GM08714 (cell line): ENCODE results near the gene LMX1B.
"Not testable (repeated sequence)": the region's sequence is repeated elsewhere in the genome, so short reads cannot be mapped to it uniquely, and the experiment has no call there.

ENCODE experiments used
- H3K4me3 ChIP-seq: fragments of 200-500 bp; sonication (Bioruptor generic); 2 replicates; pipeline ENCODE4 v1.5.1; 2014; ENCODE audit warnings: mild to moderate bottlenecking, low read length, inconsistent platforms
- ZNF274 ChIP-seq: IDR thresholded peaks from 2 replicates; pipeline ENCODE4 v1.6.1; 2012; ENCODE audit warnings: mild to moderate bottlenecking, low read depth, low read length

The LMX1B gene

GRCh38 chr9:126642839-126643238, 29.1 kb downstream of the LMX1B start:
- no peak for TF ChIP-seq ZNF274
- H3K4me3 ChIP-seq: no peak overlapping the region

DNA sequence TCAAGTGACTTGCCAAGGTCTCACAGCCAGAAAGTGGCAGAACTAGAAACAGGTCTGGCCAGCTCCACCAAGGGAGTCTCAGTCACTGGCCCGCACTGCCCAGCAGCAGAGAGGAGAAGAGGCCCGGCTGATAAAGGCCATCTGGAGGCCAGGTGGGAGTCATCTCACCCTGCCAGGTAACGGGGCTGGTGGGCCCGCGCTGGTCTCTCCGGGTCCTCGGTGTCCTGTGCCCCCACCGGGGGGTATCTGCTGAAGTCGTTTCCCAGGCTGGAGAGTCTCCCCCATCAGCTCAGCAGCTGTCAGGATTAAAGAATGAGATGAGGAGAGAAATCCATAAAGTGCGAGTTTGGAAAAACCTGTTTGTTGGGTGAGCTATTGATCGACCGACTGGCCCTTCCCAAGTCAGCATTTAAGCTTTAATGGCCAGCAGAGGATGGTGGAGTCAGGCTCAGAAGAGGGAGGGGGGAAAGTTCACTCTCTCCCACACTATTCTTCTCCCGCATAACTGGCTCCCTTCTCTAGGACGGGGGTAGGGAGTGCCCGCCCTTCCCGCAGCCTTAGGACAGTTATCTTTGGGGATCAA, 30.3 kb downstream of the LMX1B start:
- TF ChIP-seq ZNF274: no peak
- H3K4me3 ChIP-seq: no peak overlapping the region

GRCh38 chr9:126646162-126646561, 32.4 kb downstream of the LMX1B start:
- no peak for TF ChIP-seq ZNF274
- no peak overlapping the region for H3K4me3 ChIP-seq

DNA sequence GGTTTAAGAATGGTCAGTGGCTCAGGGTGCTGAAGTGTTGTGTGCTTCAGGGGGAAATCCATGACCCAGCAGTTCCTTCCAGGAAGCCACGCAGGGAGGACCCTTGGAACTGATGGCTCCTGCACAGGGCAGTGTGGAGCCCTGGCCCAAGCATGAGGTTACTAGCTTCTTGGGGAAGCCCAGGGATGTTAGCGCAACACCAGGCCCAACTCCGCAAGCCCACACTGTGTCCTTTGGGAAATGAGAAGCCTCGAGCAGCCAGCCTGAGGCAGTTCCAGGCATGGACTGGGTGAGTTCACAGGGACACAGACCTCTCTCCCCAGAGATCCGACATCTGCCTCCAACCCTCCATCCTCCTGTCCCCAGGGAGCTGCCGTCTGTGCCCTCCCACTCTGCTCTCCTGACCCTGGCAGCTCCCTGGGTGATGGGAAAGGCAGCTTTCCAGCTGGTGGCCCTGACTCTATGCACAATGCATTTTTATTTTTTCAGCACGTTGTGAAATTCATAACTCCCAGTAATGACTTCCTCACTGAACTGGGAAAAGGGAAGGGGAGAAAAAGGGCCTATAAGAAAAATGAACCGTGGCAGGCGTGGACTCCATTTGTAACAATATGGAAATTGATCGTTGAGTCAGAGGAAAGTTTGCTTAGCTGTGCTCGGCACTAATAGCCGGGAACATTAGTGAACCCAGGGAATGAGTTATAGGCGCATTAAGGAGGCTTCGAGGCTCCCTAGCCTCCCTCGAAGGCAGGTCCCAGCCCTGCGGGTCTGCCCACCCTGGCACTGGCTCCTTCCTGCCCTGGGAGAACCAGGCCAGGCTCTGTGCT, 34.1 kb downstream of the LMX1B start:
- TF ChIP-seq ZNF274: no peak
- H3K4me3 ChIP-seq: no peak overlapping the region

DNA sequence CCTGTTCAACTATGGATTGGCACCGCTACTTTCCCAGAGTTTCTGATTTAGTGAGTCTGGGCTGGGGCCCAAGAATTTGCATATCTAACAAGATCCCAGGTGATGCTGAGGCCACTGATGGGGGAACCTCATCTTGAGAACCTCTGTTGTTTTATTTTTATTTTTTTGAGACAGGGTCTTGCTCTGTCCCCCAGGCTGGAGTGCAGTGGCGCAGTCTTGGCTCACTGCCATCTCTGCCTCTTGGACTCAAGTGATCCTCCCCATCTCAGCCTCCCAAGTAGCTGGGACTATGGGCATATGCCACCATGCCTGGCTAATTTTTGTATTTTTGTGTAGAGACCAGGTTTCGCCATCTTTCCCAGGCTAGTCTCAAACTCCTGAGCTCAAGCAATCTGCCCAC, 35.7 kb downstream of the LMX1B start:
- TF ChIP-seq ZNF274: no peak
- no peak overlapping the region for H3K4me3 ChIP-seq

DNA sequence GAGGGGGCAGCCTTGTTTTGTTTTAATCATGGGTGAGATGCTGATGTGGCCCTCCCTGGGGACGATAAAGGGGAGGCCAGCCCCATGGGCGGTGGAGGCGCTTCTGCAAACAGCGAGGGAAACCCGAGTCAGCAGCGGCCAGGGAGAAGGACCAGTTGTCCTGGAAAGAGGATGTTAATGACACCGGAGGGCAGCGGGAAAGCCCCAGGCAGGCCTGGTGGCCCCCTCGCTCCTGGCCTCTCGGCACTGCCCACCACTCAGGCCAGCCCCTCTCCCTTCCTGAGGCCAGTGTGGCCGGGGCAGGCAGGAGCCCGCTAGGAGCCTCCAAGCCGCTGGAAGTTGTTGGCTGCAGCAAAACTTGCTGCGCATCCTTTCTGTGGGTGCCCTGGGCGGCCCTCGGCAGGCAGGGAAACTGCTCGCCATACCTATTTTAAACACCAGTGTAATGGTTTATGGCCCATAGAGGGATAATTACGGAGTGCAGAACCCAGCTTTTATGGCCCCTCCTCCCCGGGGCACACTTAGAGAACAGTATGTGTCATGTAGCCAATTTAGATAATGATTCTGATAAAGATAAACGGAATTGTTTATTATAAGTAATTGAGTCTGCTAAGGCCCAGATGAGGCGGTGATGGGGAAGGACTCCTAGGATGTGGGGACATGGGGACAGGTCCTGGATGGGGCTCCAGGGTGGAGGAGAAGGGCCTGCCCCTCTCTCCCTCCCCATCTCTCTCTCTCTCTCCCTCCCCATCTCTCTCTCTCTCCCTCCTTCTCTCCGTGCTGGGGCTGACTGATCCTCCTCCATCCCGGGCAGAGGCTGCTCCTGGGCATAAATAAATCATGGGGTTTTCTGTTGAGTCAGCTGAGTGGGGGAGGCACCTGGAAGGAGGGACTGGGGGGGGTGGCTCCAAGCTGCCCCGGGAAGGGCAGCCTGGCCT, 36.9 kb downstream of the LMX1B start:
- no peak overlapping the region for H3K4me3 ChIP-seq
- no peak for TF ChIP-seq ZNF274

GRCh38 chr9:126652140-126652582, 38.4 kb downstream of the LMX1B start:
- TF ChIP-seq ZNF274: no peak
- no peak overlapping the region for H3K4me3 ChIP-seq

DNA sequence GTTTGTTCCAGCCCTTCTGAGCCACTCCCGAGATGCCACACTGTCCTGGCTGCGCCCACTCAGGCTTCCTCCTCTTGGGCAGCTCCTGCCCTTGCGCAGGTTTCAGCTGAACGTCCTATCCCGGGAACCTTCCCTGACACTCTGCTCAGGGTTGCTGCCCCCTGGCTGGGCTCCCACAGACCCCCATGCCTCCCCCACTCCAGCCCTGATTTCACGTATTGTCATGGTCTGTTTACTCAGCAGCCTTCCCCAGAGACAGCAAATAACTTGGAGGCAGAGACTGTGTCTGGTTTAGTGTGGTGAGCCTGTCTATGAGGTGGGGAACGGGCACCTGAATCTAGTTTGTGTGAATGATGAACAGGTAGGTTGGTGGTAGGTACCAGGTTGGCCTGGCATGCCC, 40.4 kb downstream of the LMX1B start:
- TF ChIP-seq ZNF274: no peak
- no peak overlapping the region for H3K4me3 ChIP-seq

DNA sequence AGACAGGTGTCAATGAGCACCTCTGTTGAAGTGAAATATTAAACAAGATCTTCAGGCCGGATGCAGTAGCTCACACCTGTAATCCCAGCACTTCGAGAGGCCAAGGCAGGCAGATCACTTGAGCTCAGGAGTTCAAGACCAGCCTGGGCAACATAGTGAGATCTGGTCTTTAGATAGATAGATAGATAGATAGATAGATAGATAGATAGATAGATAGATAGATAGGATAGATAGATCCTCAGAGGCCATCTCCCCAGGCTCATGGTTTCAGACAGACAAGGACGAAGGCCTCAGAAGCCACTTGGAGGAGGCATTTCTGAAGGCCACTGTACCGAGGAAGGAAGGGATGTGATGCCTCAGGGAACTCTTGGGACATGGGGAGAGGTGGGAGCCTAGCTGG, 42.5 kb downstream of the LMX1B start:
- H3K4me3 ChIP-seq: not testable (repeated sequence)

DNA sequence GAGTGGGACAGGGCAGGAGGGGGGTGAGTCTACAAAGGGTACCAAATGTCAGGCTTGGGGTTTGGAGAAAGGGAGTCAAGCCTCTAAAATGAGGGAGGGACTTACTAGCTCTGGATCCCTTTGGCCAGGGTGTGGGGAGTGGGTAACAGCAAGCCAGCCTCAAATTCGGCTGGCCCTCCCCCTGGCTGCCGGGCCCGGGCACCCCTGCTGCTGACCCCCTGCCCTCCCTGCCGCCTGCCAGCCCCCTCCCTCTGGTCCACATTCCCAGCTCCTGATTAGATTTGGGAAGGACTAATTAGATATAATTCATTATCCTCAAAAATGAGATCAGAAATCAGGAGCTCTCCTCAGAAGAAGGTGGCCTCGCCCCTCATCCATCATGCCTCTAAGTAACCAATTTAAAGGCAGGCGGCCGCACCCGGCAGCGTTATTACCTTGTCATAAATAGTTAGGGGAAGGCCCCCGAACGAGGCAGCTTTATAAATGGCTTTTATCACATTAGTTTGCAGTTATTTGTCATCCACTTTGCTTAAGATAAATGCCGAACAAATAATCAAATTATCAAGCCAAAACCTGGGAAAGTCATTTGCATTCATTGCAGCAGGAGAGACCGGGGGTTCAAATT, 44.6 kb downstream of the LMX1B start:
- no peak for TF ChIP-seq ZNF274
- H3K4me3 ChIP-seq: no peak overlapping the region

GRCh38 chr9:126658956-126659555, 45.3 kb downstream of the LMX1B start:
- no peak for TF ChIP-seq ZNF274
- H3K4me3 ChIP-seq: no peak overlapping the region

DNA sequence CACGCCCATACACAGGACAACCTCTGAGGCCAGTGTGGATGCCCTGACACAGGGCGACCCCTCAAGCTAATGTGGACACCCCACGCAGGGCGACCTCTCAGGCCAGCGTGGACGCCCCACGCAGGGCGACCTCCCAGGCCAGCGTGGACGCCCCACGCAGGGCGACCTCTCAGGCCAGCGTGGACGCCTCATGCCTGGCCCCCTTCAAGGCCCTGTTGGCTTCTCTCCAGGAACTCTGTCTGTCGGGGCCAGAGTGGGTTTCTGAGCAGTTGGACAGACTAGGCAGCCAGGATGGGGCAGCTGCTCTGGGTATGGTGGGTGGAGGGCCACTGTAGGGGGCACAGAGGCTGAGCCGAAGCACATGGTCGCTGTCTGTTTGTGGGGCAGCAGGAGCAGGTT, 47.4 kb downstream of the LMX1B start:
- no peak overlapping the region for H3K4me3 ChIP-seq
- TF ChIP-seq ZNF274: no peak

DNA sequence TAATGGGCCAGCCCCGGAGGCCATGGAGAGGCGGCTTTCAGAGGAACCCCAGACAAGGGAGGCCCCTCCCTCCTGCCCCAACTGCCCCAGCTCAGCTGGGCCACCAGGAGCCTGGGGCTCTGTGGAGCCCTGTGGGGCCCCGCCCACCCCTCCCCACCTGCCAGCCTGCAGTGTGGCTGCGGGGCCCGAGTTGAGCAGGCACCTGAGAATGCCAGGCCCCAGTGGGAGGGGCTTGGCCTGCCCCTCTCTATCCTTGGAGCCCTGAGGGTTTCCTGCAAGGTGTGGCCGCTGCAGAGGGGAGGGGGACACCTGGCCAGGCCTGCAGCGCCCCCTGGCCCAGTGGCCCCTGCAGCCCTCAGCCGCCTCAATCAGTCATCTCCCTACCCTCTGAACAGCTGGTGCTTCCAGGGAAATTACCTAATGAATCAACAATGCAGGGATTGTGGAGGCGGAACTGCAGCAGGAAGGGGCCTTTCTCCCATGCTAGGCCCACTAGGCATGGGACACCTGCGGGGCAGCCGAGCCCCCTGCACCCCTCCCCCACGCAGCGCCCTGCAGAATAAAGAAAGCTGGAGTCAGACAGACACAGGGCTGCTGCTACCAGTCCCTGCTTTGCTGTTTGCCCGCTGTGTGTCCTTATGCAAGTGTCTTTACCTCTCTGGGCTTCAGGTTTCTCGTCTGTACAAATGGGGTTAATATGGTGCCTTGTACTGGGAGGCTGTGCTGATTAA, 48.0 kb downstream of the LMX1B start:
- TF ChIP-seq ZNF274: no peak
- H3K4me3 ChIP-seq: no peak overlapping the region
